ENCODE measurements around the gene RCOR1. TPM values are rescaled to one million over a fixed set of nuclear protein-coding genes. Genes with fewer than 3 reads are reported as not detected.

The RCOR1 gene
- 13.9 TPM for polyA plus RNA-seq (2013, experiment 1 of 2)
- 14.4 TPM for polyA plus RNA-seq (2013, experiment 2 of 2)

DNA sequence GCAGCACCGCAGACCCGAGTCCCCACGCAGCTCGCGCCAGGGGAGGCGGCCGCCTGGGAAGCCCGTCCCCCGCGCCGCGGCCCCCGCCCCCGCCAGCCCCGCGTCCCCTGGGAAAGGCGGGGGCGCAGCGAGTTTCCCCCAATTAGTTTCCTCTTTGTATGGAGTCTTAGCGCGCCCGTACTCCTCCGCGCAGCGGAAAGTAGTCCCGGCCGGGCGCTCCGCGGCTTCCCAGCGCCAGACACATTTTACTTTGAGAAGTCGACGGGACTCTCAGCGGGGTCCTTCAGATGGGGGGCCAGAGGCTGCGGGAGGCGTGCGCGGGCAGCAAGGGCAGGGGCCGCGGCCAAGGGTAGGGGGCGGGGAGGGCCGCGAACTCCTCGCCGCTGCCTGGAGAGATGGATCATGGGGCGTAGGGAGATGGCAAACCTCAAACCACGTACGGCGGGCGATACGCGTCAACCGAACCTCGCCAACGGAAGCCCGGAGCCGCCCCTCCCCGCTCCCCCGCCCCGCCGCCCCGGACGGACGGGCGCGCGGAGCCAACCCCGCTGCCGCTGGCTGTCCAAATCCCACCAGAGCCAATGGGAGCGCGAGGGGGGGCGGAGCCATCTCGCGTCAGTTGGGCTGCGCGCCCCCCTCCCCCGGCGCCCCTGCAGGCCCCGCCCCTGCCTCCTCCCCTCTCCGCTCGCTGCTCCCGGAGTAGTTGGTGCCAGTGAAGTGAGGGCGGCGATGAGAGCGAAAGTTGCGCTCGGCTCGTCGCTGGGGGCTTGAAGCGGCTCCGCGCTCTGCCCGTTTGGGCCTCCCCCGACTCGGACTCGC, at the start of gene RCOR1:
Gene RCOR1, plus strand, starts transcription at position 706 of the 819 bp plus-strand sequence. CDS start 238 bp downstream, outside the sequence.
- Histone ChIP-seq H3K27ac (ENCODE audit: low read depth, low read length) (peak within 1 kb of the TSS; percentile 100), H2BK5ac (ENCODE audit: low read length) (peak within 1 kb of the TSS; percentile 73), H3K79me2 (ENCODE audit: control insufficient read depth, insufficient read depth, low read length) (peaks cover 34% of the 10 kb centered on the region), H3K4me2 (ENCODE audit: low read length) (peak within 1 kb of the TSS; percentile 63), H4K5ac (ENCODE audit: low read length) (no peak within 1 kb of the TSS), H3K4ac (ENCODE audit: low read depth, low read length) (peak within 1 kb of the TSS; percentile 100), H3K79me1 (ENCODE audit: low read length) (peaks cover 7% of the 10 kb centered on the region), H3K27me3 (ENCODE audit: insufficient read depth, low read length, poor library complexity) (no peaks in the 10 kb centered on the region), H3K23ac (ENCODE audit: low read length) (peak within 1 kb of the TSS; percentile 80), H3K4me3 (ENCODE audit: low read length) (peak within 1 kb of the TSS; percentile 93), H2BK120ac (ENCODE audit: low read depth, low read length) (peak within 1 kb of the TSS; percentile 68), H2AK5ac (ENCODE audit: low read length) (no peak within 1 kb of the TSS), H2BK15ac (replicated peaks; ENCODE audit: low read depth) (no peak within 1 kb of the TSS), H4K8ac (ENCODE audit: low read depth, low read length) (peak within 1 kb of the TSS; percentile 99), H3K36me3 (ENCODE audit: control insufficient read depth, insufficient read depth, low read length) (no peaks in the 10 kb centered on the region), H3K18ac (ENCODE audit: low read length) (peak within 1 kb of the TSS; percentile 100), H3K4me1 (ENCODE audit: control insufficient read depth, low read depth, low read length) (peaks cover 12% of the 10 kb centered on the region), H3K56ac (ENCODE audit: low read length) (peak within 1 kb of the TSS; percentile 97), H3K9ac (ENCODE audit: low read length) (peak within 1 kb of the TSS; percentile 97)
- DNase-seq, result peak; percentile 98
- no CpG with 5 or more reads among the region's 96 CpGs for WGBS (ENCODE audit: extremely low coverage, insufficient coverage, low lambda C conversion rate)

DNA sequence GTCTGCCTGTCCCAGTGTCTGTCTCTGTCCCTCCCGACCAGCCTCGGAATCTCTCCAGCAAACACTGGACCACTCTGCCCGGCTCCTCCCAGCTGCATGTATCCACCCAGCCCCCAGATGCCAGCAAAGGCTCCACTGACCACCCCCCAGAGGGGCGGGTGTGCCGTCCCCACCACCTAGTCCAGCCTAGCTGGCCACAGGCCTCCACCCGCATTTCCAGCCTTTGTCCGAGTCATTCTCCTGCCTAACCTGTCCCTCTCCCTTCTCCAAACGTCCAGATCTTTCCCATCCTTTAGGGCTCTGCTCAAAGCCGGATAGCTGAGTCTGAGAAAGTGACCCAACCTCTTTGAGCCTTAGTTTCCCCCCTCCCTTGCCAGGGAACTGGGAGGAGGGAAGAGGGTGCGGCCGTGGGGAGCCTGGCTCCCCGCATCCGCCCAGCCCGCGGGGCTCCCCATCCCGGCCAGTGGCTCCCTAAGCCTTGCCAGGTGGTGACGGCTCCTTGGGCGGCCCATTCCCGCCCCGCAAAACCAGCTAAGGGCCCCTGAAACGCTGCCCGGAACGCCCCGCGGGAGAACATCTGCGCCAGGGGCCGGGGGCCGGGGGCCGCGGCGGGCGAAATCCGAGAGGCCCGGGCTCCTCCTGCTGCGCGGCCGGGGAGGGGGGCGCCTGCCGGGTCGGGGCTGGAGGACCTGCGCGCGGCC, 48.3 kb upstream of the RCOR1 start:
- H3K4me2 ChIP-seq (ENCODE audit: low read length), result no peak overlapping the region
- H3K23ac ChIP-seq (ENCODE audit: low read length), result no peak overlapping the region
- no peak overlapping the region for H2AK5ac ChIP-seq (ENCODE audit: low read length)
- peak overlapping the region; percentile 79 for H3K56ac ChIP-seq (ENCODE audit: low read length)
- H2BK15ac ChIP-seq (replicated peaks; ENCODE audit: low read depth), result peak overlapping the region; percentile 41
- peak overlapping the region; percentile 90 for H4K8ac ChIP-seq (ENCODE audit: low read depth, low read length)
- H3K79me1 ChIP-seq (ENCODE audit: low read length), result no peaks in the 10 kb centered on the region
- no peak overlapping the region for H4K5ac ChIP-seq (ENCODE audit: low read length)
- H3K9ac ChIP-seq (ENCODE audit: low read length), result peak overlapping the region; percentile 38
- peak overlapping the region; percentile 34 for H3K18ac ChIP-seq (ENCODE audit: low read length)
- no peak overlapping the region for H3K4me3 ChIP-seq (ENCODE audit: low read length)
- no peaks in the 10 kb centered on the region for H3K79me2 ChIP-seq (ENCODE audit: control insufficient read depth, insufficient read depth, low read length)
- DNase-seq, result peak; percentile 48
- no peak overlapping the region for H2BK120ac ChIP-seq (ENCODE audit: low read depth, low read length)
- no peaks in the 10 kb centered on the region for H3K27me3 ChIP-seq (ENCODE audit: insufficient read depth, low read length, poor library complexity)
- no peak overlapping the region for H2BK5ac ChIP-seq (ENCODE audit: low read length)
- H3K4ac ChIP-seq (ENCODE audit: low read depth, low read length), result no peak overlapping the region
- no peaks in the 10 kb centered on the region for H3K36me3 ChIP-seq (ENCODE audit: control insufficient read depth, insufficient read depth, low read length)
- no CpG with 5 or more reads among the region's 43 CpGs for WGBS (ENCODE audit: extremely low coverage, insufficient coverage, low lambda C conversion rate)
- peaks cover 2% of the 10 kb centered on the region for H3K4me1 ChIP-seq (ENCODE audit: control insufficient read depth, low read depth, low read length)
- no peak overlapping the region for H3K27ac ChIP-seq (ENCODE audit: low read depth, low read length)

DNA sequence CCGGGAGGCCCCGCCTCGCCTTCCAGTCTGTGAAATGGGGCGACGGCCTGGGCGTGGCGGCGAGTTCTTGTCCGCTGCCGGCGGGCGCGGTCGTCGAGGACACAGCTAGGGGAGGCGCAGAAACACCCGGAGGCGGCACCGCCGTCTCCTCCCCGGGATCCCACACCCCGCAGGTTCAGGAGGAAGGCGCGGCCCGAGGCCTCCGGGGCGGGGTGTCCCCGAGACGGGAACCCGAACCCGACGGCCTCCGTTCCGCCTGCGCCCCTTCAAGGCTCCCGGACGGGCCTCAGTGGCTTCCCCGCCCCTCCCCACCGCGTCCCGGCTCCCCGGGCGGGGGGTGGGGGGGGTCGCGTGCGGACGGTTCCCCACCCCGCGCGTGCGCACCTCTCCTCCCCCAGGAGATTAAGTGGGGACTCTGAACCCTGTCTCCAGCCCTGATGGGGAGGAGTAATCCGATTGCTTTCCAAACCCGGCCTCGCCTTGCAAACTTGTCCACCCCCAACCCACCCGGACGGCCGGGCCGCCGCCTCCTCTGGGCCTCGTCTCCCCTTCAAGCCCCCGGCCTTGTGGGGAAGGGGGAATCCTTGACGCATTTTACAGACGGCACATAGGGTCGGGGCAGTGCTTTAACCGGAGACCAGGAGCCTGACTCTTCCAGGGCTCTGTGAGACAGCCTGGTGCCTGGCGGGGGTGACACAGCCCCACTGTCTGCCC, 47.5 kb upstream of the RCOR1 start:
- H3K4me3 ChIP-seq (ENCODE audit: low read length), result no peak overlapping the region
- H3K27ac ChIP-seq (ENCODE audit: low read depth, low read length), result peak overlapping the region; percentile 23
- peak overlapping the region; percentile 90 for H4K8ac ChIP-seq (ENCODE audit: low read depth, low read length)
- no peak overlapping the region for H2BK15ac ChIP-seq (replicated peaks; ENCODE audit: low read depth)
- no peaks in the 10 kb centered on the region for H3K27me3 ChIP-seq (ENCODE audit: insufficient read depth, low read length, poor library complexity)
- H3K4me2 ChIP-seq (ENCODE audit: low read length), result peak overlapping the region; percentile 38
- H3K9ac ChIP-seq (ENCODE audit: low read length), result peak overlapping the region; percentile 59
- peak overlapping the region; percentile 89 for H3K56ac ChIP-seq (ENCODE audit: low read length)
- H3K79me2 ChIP-seq (ENCODE audit: control insufficient read depth, insufficient read depth, low read length), result no peaks in the 10 kb centered on the region
- no peak overlapping the region for H3K23ac ChIP-seq (ENCODE audit: low read length)
- H2BK5ac ChIP-seq (ENCODE audit: low read length), result no peak overlapping the region
- no peak overlapping the region for H2AK5ac ChIP-seq (ENCODE audit: low read length)
- H3K4ac ChIP-seq (ENCODE audit: low read depth, low read length), result peak overlapping the region; percentile 49
- H3K4me1 ChIP-seq (ENCODE audit: control insufficient read depth, low read depth, low read length), result peaks cover 2% of the 10 kb centered on the region
- H3K18ac ChIP-seq (ENCODE audit: low read length), result peak overlapping the region; percentile 69
- no peak overlapping the region for H2BK120ac ChIP-seq (ENCODE audit: low read depth, low read length)
- no peaks in the 10 kb centered on the region for H3K79me1 ChIP-seq (ENCODE audit: low read length)
- H4K5ac ChIP-seq (ENCODE audit: low read length), result no peak overlapping the region
- no CpG with 5 or more reads among the region's 66 CpGs for WGBS (ENCODE audit: extremely low coverage, insufficient coverage, low lambda C conversion rate)
- DNase-seq, result no peak
- no peaks in the 10 kb centered on the region for H3K36me3 ChIP-seq (ENCODE audit: control insufficient read depth, insufficient read depth, low read length)

DNA sequence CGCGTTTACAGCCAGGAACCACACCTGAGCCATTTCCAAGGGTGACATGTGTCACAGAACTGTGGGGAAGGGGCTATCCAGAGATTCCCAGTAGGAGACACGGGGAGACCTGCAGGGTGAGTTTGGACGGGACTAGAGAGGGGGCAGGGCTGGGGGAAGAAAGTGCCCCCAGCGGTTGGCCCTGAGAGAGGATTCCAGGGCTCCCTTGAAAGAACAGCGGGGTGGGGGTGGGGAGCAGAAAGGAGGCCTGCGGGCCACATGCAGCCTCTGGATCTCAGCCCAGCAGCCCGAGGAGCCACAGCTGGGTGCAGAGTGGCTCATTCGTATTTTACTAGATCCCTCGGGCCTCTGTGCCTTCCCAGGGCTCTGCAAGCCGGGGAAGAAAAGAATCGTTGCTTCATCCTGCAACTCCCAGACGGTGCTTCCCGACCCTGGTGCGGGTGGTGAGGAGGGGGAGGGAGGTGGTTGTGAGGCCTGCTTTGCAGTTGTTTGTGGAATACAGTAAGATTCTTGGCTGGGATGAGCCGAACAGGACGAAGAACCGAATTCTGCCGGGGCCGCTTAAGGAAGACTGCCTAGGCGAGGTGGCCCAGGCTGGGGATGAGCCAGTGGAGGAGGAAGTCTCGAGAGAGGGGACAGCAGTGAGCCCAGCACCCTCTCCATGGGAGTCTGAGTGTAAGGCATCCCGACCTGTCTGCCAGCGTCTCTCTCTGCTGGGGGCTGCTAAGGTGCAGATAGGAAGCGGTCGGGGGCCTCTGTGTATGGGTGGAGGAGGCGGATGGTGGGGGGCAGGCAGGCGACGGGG, 46.8 kb upstream of the RCOR1 start:
- no peaks in the 10 kb centered on the region for H3K79me1 ChIP-seq (ENCODE audit: low read length)
- peak overlapping the region; percentile 38 for H3K4me2 ChIP-seq (ENCODE audit: low read length)
- H2AK5ac ChIP-seq (ENCODE audit: low read length), result no peak overlapping the region
- WGBS (ENCODE audit: extremely low coverage, insufficient coverage, low lambda C conversion rate), result no CpG with 5 or more reads among the region's 29 CpGs
- peak overlapping the region; percentile 30 for H2BK120ac ChIP-seq (ENCODE audit: low read depth, low read length)
- H3K27me3 ChIP-seq (ENCODE audit: insufficient read depth, low read length, poor library complexity), result no peaks in the 10 kb centered on the region
- H3K4me1 ChIP-seq (ENCODE audit: control insufficient read depth, low read depth, low read length), result peaks cover 2% of the 10 kb centered on the region
- H3K36me3 ChIP-seq (ENCODE audit: control insufficient read depth, insufficient read depth, low read length), result no peaks in the 10 kb centered on the region
- no peak overlapping the region for H3K4me3 ChIP-seq (ENCODE audit: low read length)
- H2BK5ac ChIP-seq (ENCODE audit: low read length), result peak overlapping the region; percentile 9
- no peak overlapping the region for H4K5ac ChIP-seq (ENCODE audit: low read length)
- peak overlapping the region; percentile 59 for H3K9ac ChIP-seq (ENCODE audit: low read length)
- H3K56ac ChIP-seq (ENCODE audit: low read length), result peak overlapping the region; percentile 89
- H2BK15ac ChIP-seq (replicated peaks; ENCODE audit: low read depth), result no peak overlapping the region
- no peak overlapping the region for H3K23ac ChIP-seq (ENCODE audit: low read length)
- no peaks in the 10 kb centered on the region for H3K79me2 ChIP-seq (ENCODE audit: control insufficient read depth, insufficient read depth, low read length)
- peak; percentile 83 for DNase-seq
- H3K27ac ChIP-seq (ENCODE audit: low read depth, low read length), result peak overlapping the region; percentile 23
- peak overlapping the region; percentile 69 for H3K18ac ChIP-seq (ENCODE audit: low read length)
- H3K4ac ChIP-seq (ENCODE audit: low read depth, low read length), result peak overlapping the region; percentile 49
- no peak overlapping the region for H4K8ac ChIP-seq (ENCODE audit: low read depth, low read length)

DNA sequence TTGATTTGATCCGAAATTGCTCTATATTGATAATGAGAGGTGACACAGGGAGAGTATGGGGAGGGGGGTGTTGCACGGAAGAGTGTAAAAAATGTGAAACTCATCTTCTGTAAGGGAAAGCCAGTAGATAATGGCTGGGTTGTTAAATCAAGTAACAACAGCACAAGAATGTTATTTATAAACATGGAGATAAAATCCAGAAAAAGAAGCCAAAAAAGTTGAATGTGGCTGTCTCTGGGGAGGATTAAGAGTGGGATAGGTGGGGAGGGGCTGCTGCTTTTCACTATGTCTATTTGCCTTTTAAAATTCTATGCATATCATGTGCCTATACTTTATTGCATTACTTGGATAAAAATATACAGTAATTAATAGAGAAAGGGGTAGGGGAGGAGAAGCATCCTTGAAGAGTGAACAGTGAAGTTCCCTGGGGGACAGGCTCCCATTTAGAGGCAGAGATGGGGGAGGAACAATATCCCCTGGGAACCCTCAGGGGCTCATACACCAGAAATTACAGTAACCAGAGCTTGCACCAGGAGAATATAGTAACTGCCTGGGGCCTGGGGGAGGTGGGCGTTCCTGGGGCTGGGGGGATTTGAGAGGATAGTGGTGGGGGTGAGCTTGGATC, 43.7 kb upstream of the RCOR1 start:
- no peak overlapping the region for H2BK120ac ChIP-seq (ENCODE audit: low read depth, low read length)
- H3K27ac ChIP-seq (ENCODE audit: low read depth, low read length), result no peak overlapping the region
- no peak overlapping the region for H3K4me3 ChIP-seq (ENCODE audit: low read length)
- H3K79me2 ChIP-seq (ENCODE audit: control insufficient read depth, insufficient read depth, low read length), result no peaks in the 10 kb centered on the region
- H3K56ac ChIP-seq (ENCODE audit: low read length), result no peak overlapping the region
- H3K27me3 ChIP-seq (ENCODE audit: insufficient read depth, low read length, poor library complexity), result no peaks in the 10 kb centered on the region
- H3K9ac ChIP-seq (ENCODE audit: low read length), result no peak overlapping the region
- H4K5ac ChIP-seq (ENCODE audit: low read length), result no peak overlapping the region
- no peak overlapping the region for H3K18ac ChIP-seq (ENCODE audit: low read length)
- H4K8ac ChIP-seq (ENCODE audit: low read depth, low read length), result no peak overlapping the region
- H3K4me1 ChIP-seq (ENCODE audit: control insufficient read depth, low read depth, low read length), result peaks cover 2% of the 10 kb centered on the region
- no peak overlapping the region for H3K4me2 ChIP-seq (ENCODE audit: low read length)
- DNase-seq, result no peak
- H3K36me3 ChIP-seq (ENCODE audit: control insufficient read depth, insufficient read depth, low read length), result no peaks in the 10 kb centered on the region
- no peak overlapping the region for H2AK5ac ChIP-seq (ENCODE audit: low read length)
- no peak overlapping the region for H3K4ac ChIP-seq (ENCODE audit: low read depth, low read length)
- WGBS (ENCODE audit: extremely low coverage, insufficient coverage, low lambda C conversion rate), result no CpG with 5 or more reads among the region's 3 CpGs
- H3K79me1 ChIP-seq (ENCODE audit: low read length), result no peaks in the 10 kb centered on the region
- H2BK15ac ChIP-seq (replicated peaks; ENCODE audit: low read depth), result no peak overlapping the region
- H2BK5ac ChIP-seq (ENCODE audit: low read length), result no peak overlapping the region
- no peak overlapping the region for H3K23ac ChIP-seq (ENCODE audit: low read length)

Data from mesendoderm (in vitro differentiated cells).